ENCODE results near the gene TACC2.
"Not testable (repeated sequence)": the region's sequence is repeated elsewhere in the genome, so short reads cannot be mapped to it uniquely, and the experiment has no call there.

TACC2 gene

GRCh38 chr10:121988361-121989324 lies at the start of gene TACC2:
Gene TACC2 (plus strand): TSS chr10:121989163. CDS start chr10:122021982, 32,819 bp downstream.
- no peak for DNase-seq (ENCODE audit: low read depth, low spot score)

- DNase-seq (ENCODE audit: low read depth, low spot score), result no peak
Measured at GRCh38 chr10:121941532-121941931, 47.4 kb upstream of the TACC2 start.

- DNase-seq (ENCODE audit: low read depth, low spot score), result no peak
Measured at GRCh38 chr10:121942749-121943416, 46.1 kb upstream of the TACC2 start.

GRCh38 chr10:121947343-121948330 lies 41.3 kb upstream of the TACC2 start:
- DNase-seq (ENCODE audit: low read depth, low spot score), result no peak

GRCh38 chr10:121949049-121949448 lies 39.9 kb upstream of the TACC2 start:
- no peak for DNase-seq (ENCODE audit: low read depth, low spot score)

GRCh38 chr10:121949451-121949850 lies 39.5 kb upstream of the TACC2 start:
- no peak for DNase-seq (ENCODE audit: low read depth, low spot score)

- DNase-seq (ENCODE audit: low read depth, low spot score), result no peak
Measured at GRCh38 chr10:121952226-121952625, 36.7 kb upstream of the TACC2 start.

- DNase-seq (ENCODE audit: low read depth, low spot score), result no peak
Measured at GRCh38 chr10:121956111-121957061, 32.6 kb upstream of the TACC2 start.

GRCh38 chr10:121959671-121960070 lies 29.3 kb upstream of the TACC2 start:
- no peak for DNase-seq (ENCODE audit: low read depth, low spot score)

- DNase-seq (ENCODE audit: low read depth, low spot score), result no peak
Measured at GRCh38 chr10:121961456-121961855, 27.5 kb upstream of the TACC2 start.

GRCh38 chr10:121965996-121966395 lies 23.0 kb upstream of the TACC2 start:
- DNase-seq (ENCODE audit: low read depth, low spot score), result no peak

GRCh38 chr10:121969086-121969485 lies 19.9 kb upstream of the TACC2 start:
- DNase-seq (ENCODE audit: low read depth, low spot score), result not testable (repeated sequence)

GRCh38 chr10:121974019-121974534 lies 14.9 kb upstream of the TACC2 start:
- no peak for DNase-seq (ENCODE audit: low read depth, low spot score)

- no peak for DNase-seq (ENCODE audit: low read depth, low spot score)
Measured at GRCh38 chr10:121974535-121975294, 14.2 kb upstream of the TACC2 start, which contains the start of gene NSMCE4A. Gene NSMCE4A (minus strand): TSS chr10:121975217. CDS start chr10:121975165, 52 bp downstream.

- no peak for DNase-seq (ENCODE audit: low read depth, low spot score)
Measured at GRCh38 chr10:121975295-121976086, 13.5 kb upstream of the TACC2 start.

GRCh38 chr10:121976607-121977006 lies 12.4 kb upstream of the TACC2 start:
- no peak for DNase-seq (ENCODE audit: low read depth, low spot score)

GRCh38 chr10:121978511-121978910 lies 10.5 kb upstream of the TACC2 start:
- DNase-seq (ENCODE audit: low read depth, low spot score), result no peak

- DNase-seq (ENCODE audit: low read depth, low spot score), result no peak
Measured at GRCh38 chr10:121981346-121981745, 7.6 kb upstream of the TACC2 start.

Measured in iPS DF 19.7 (cell line).